Neural progenitor cell (in vitro differentiated cells): Measurements from ENCODE around the gene MAGI2. TPM values are rescaled to one million over a fixed set of nuclear protein-coding genes. Genes with fewer than 3 reads are reported as not detected.

Experiments used
- DNase-seq: peaks from one replicate; pipeline ENCODE4 v3.0.0-alpha.2; 2016; ENCODE audit warnings: low spot score
- H2AFZ ChIP-seq: fragments of 200-600 bp; sonication (generic); replicated peaks from 2 replicates; pipeline ENCODE4 v1.6.1; 2016; ENCODE audit warnings: antibody characterized with exemption
- H3F3A ChIP-seq: fragments of 200-600 bp; sonication (generic); 2 replicates; pipeline ENCODE4 v1.6.1; 2016; ENCODE audit warnings: antibody characterized with exemption, low read depth
- H3K27ac ChIP-seq: fragments of 200-600 bp; sonication (generic); 2 replicates; pipeline ENCODE4 v1.5.1; 2016; ENCODE audit warnings: mild to moderate bottlenecking
- H3K27me3 ChIP-seq: fragments of 200-600 bp; sonication (generic); 2 replicates; pipeline ENCODE4 v1.6.1; 2016; ENCODE audit warnings: mild to moderate bottlenecking, moderate library complexity
- H3K36me3 ChIP-seq: fragments of 200-600 bp; sonication (generic); 2 replicates; pipeline ENCODE4 v1.5.1; 2016
- H3K4me1 ChIP-seq: fragments of 200-600 bp; sonication (generic); 2 replicates; pipeline ENCODE4 v1.6.1; 2016; ENCODE audit warnings: mixed run types
- H3K4me2 ChIP-seq: fragments of 200-600 bp; sonication (generic); 2 replicates; pipeline ENCODE4 v1.6.1; 2016
- H3K4me3 ChIP-seq: fragments of 200-600 bp; sonication (generic); 2 replicates; pipeline ENCODE4 v1.5.1; 2016
- H3K79me2 ChIP-seq: fragments of 200-600 bp; sonication (generic); 2 replicates; pipeline ENCODE4 v1.6.1; 2016; ENCODE audit warnings: low read depth
- H3K9ac ChIP-seq: fragments of 200-600 bp; sonication (generic); 2 replicates; pipeline ENCODE4 v1.6.1; 2016
- H3K9me3 ChIP-seq: fragments of 200-600 bp; sonication (generic); 2 replicates; pipeline ENCODE4 v1.5.1; 2016; ENCODE audit warnings: low read depth
- H4K20me1 ChIP-seq: fragments of 200-600 bp; sonication (generic); 2 replicates; pipeline ENCODE4 v1.6.1; 2016; ENCODE audit warnings: low read depth
- H3K27ac Mint-ChIP-seq: 3 replicates; pipeline ENCODE4 v1.8.0; 2021; ENCODE audit warnings: mixed read lengths
- H3K27me3 Mint-ChIP-seq: 2 replicates; pipeline ENCODE4 v1.8.0; 2022; ENCODE audit warnings: low read depth, mild to moderate bottlenecking, inconsistent platforms, moderate library complexity, mixed read lengths; ENCODE audit not compliant: insufficient read depth
- H3K36me3 Mint-ChIP-seq: 3 replicates; pipeline ENCODE4 v1.8.0; 2021; ENCODE audit warnings: mixed read lengths
- H3K4me1 Mint-ChIP-seq: 3 replicates; pipeline ENCODE4 v1.8.0; 2021; ENCODE audit warnings: mixed read lengths
- H3K4me3 Mint-ChIP-seq: 3 replicates; pipeline ENCODE4 v1.8.0; 2021; ENCODE audit warnings: mild to moderate bottlenecking, moderate library complexity, mixed read lengths
- H3K9me3 Mint-ChIP-seq: 3 replicates; pipeline ENCODE4 v1.8.0; 2020; ENCODE audit warnings: mixed read lengths
- CTCF ChIP-seq: fragments of 200-600 bp; sonication (generic); IDR thresholded peaks from 2 replicates; pipeline ENCODE4 v1.5.1; 2017; ENCODE audit warnings: antibody characterized with exemption, mild to moderate bottlenecking
- EZH2 ChIP-seq: fragments of 200-600 bp; sonication (generic); IDR thresholded peaks from 2 replicates; pipeline ENCODE4 v1.6.1; 2017; ENCODE audit warnings: antibody characterized with exemption, mild to moderate bottlenecking, moderate library complexity
- EZH2phosphoT487 ChIP-seq: fragments of 200-600 bp; sonication (generic); IDR thresholded peaks from 2 replicates; pipeline ENCODE4 v1.6.1; 2017; ENCODE audit warnings: antibody characterized with exemption
- total RNA-seq: library from RNA; depleted of rRNA; stranded (reverse); fragments of >200 nt; gene quantifications from 2 replicates; pipeline ENCODE4 v1.2.3, GENCODE V29; 2015; ENCODE audit warnings: low replicate concordance

The MAGI2 gene
- total RNA-seq, 1 donor from 2014 or later = 5.8 TPM

DNA sequence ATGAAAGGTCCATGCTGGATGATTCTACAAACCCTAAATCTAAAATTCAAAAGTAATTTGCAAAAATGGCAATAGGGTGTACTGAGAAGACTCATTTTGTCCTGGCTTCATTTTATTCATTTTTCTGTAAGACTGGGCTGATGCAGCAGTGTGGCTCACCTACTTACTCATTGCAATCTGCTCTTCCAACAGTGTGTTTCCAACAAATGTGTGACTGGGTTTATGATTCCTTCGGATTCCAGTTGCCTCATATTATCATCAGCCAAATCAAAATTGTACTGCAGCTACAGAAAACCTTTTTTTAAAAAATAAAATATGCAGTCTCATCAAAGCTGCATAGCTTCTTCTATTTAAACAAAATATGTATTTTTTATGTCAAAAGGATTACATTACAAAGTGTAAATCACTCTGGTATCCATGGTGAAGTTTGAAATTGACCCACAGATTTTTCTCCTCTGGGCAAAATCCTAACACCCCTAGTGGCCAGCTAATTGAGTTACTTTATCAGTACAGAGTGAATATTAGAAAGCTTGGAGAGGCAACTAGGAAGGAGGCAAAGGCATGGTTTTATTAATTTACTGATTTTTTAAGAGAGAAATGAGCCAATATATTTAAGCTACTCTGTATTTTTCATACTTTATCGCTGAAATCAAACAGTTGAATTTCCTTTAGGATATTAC, 390.3 kb downstream of the MAGI2 start:
- no peak overlapping the region for H3K4me2 ChIP-seq
- H3K4me3 Mint-ChIP-seq = no peak overlapping the region
- no peaks in the 10 kb centered on the region for H3K79me2 ChIP-seq
- no peak overlapping the region for H2AFZ ChIP-seq
- H3K36me3 Mint-ChIP-seq = no peaks in the 10 kb centered on the region
- no peak overlapping the region for H3K4me3 ChIP-seq
- no peaks in the 10 kb centered on the region for H3K36me3 ChIP-seq
- H3F3A ChIP-seq = no peaks in the 10 kb centered on the region
- no peaks in the 10 kb centered on the region for H3K4me1 ChIP-seq
- H3K9ac ChIP-seq = no peak overlapping the region
- no peak for DNase-seq
- H3K4me1 Mint-ChIP-seq = no peaks in the 10 kb centered on the region
- no peaks in the 10 kb centered on the region for H3K9me3 Mint-ChIP-seq
- TF ChIP-seq EZH2 (no peak), EZH2phosphoT487 (no peak), CTCF (peak; percentile 50)
- no peak overlapping the region for H3K27ac ChIP-seq
- H3K27me3 ChIP-seq = no peaks in the 10 kb centered on the region
- no peaks in the 10 kb centered on the region for H3K9me3 ChIP-seq
- H4K20me1 ChIP-seq = no peaks in the 10 kb centered on the region
- no peaks in the 10 kb centered on the region for H3K27me3 Mint-ChIP-seq
- no peak overlapping the region for H3K27ac Mint-ChIP-seq

DNA sequence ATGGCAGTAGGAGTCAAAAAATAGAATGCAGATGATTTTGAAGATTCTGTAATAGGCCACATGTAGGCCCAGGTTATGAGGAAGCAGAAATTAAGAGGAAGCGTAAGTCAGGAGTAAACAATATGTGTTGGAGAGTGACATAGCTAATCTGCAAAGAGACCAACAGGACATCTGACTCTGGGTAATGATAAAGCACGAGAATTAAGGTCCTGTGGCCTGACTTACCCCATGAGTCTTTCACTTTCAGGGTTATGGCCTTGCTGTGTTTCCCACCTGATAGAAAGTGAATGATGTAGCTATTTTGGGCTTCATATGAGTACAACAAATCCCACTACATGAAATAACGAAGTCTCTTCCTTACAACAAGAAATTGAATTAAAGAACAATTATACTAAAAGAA, 393.0 kb downstream of the MAGI2 start:
- H3K27ac ChIP-seq = no peak overlapping the region
- Mint-ChIP-seq H3K27me3 (no peaks in the 10 kb centered on the region), H3K4me3 (no peak overlapping the region), H3K9me3 (no peaks in the 10 kb centered on the region), H3K27ac (no peak overlapping the region), H3K4me1 (no peaks in the 10 kb centered on the region), H3K36me3 (no peaks in the 10 kb centered on the region)
- H3K27me3 ChIP-seq = no peaks in the 10 kb centered on the region
- H4K20me1 ChIP-seq = no peaks in the 10 kb centered on the region
- H3K4me1 ChIP-seq = no peaks in the 10 kb centered on the region
- H3K9ac ChIP-seq = no peak overlapping the region
- no peaks in the 10 kb centered on the region for H3K79me2 ChIP-seq
- no peak overlapping the region for H3K4me2 ChIP-seq
- no peaks in the 10 kb centered on the region for H3F3A ChIP-seq
- DNase-seq = no peak
- H3K9me3 ChIP-seq = no peaks in the 10 kb centered on the region
- no peaks in the 10 kb centered on the region for H3K36me3 ChIP-seq
- H3K4me3 ChIP-seq = no peak overlapping the region
- TF ChIP-seq CTCF = no peak
- no peak for TF ChIP-seq EZH2
- no peak for TF ChIP-seq EZH2phosphoT487
- no peak overlapping the region for H2AFZ ChIP-seq

DNA sequence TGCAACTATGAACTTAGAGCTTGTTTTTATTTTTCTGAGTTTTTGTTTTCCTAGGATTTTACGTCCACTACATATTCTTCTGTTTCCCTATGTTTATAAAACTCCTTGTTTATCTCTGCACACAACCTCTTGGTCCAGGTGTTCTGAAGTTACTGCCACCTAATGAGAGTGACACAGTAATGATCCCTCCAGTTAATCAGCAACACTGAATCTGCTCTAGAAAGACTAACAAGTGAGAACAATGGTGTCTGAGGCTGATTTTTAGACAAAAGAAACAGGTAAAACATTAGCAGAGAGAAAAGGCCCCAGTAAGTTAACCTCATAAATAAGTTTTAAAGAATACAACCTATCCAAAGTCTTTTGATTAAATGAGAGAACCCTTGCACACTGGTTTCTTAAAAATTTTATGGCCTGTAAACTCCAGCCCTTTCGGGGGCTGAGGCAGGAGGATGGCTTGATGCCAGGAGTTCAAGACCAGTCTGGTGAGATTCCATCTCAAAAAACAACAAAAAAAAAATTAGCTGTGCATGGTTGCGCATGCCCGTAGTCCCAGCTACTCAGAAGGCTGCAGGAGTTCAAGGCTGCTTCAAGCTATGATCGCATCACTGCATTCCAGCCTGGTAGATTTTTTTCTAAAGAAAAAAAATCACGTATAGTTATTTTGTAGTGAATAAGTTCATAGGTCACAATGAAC, 397.6 kb downstream of the MAGI2 start:
- Histone ChIP-seq H3K4me2 (no peak overlapping the region), H3K9ac (no peak overlapping the region), H3K79me2 (no peaks in the 10 kb centered on the region), H4K20me1 (no peaks in the 10 kb centered on the region), H3K9me3 (no peaks in the 10 kb centered on the region), H3K27me3 (no peaks in the 10 kb centered on the region), H3F3A (no peaks in the 10 kb centered on the region), H3K27ac (no peak overlapping the region), H3K36me3 (no peaks in the 10 kb centered on the region), H3K4me3 (no peak overlapping the region), H3K4me1 (no peaks in the 10 kb centered on the region), H2AFZ (no peak overlapping the region)
- H3K27ac Mint-ChIP-seq = no peak overlapping the region
- no peak overlapping the region for H3K4me3 Mint-ChIP-seq
- H3K36me3 Mint-ChIP-seq = no peaks in the 10 kb centered on the region
- peaks cover 3% of the 10 kb centered on the region for H3K27me3 Mint-ChIP-seq
- H3K4me1 Mint-ChIP-seq = peaks cover 3% of the 10 kb centered on the region
- no peaks in the 10 kb centered on the region for H3K9me3 Mint-ChIP-seq
- TF ChIP-seq CTCF (no peak), EZH2phosphoT487 (no peak), EZH2 (no peak)
- DNase-seq = no peak
